ENCODE data around the gene SFXN3. TPM values are rescaled to one million over a fixed set of nuclear protein-coding genes. Genes with fewer than 3 reads are reported as not detected.

The SFXN3 gene
- total RNA-seq, 1 donor, result 81.6 TPM

- DNase-seq (ENCODE audit: low read depth), result no peak
- H3K4me3 ChIP-seq (ENCODE audit: low read depth, low read length), result no peak overlapping the region
- no peak for TF ChIP-seq CTCF (IDR thresholded peaks at IDR 0.05; ENCODE audit: insufficient read depth, low read depth, low read length)
Measured at GRCh38 chr10:101016814-101017213, 14.2 kb upstream of the SFXN3 start.

GRCh38 chr10:101018118-101018599 is 12.9 kb upstream of the SFXN3 start:
- no peak overlapping the region for H3K4me3 ChIP-seq (ENCODE audit: low read depth, low read length)
- DNase-seq (ENCODE audit: low read depth), result no peak
- TF ChIP-seq CTCF (IDR thresholded peaks at IDR 0.05; ENCODE audit: insufficient read depth, low read depth, low read length), result no peak

- peak; percentile 78 for TF ChIP-seq CTCF (IDR thresholded peaks at IDR 0.05; ENCODE audit: insufficient read depth, low read depth, low read length)
- peak; percentile 77 for DNase-seq (ENCODE audit: low read depth)
- H3K4me3 ChIP-seq (ENCODE audit: low read depth, low read length), result no peak overlapping the region
Measured at GRCh38 chr10:101018600-101019439, 12.2 kb upstream of the SFXN3 start.

- no peak for TF ChIP-seq CTCF (IDR thresholded peaks at IDR 0.05; ENCODE audit: insufficient read depth, low read depth, low read length)
- no peak for DNase-seq (ENCODE audit: low read depth)
Measured at GRCh38 chr10:101019440-101019703, 11.7 kb upstream of the SFXN3 start.

GRCh38 chr10:101020427-101021075 is 10.5 kb upstream of the SFXN3 start:
- TF ChIP-seq CTCF (IDR thresholded peaks at IDR 0.05; ENCODE audit: insufficient read depth, low read depth, low read length), result no peak
- no peak overlapping the region for H3K4me3 ChIP-seq (ENCODE audit: low read depth, low read length)
- DNase-seq (ENCODE audit: low read depth), result no peak

More at GRCh38 chr10:101019440-101019703, 11.7 kb upstream of the SFXN3 start:
- H3K4me3 ChIP-seq (ENCODE audit: low read depth, low read length), result no peak overlapping the region

- no peak for TF ChIP-seq CTCF (IDR thresholded peaks at IDR 0.05; ENCODE audit: insufficient read depth, low read depth, low read length)
- DNase-seq (ENCODE audit: low read depth), result no peak
- H3K4me3 ChIP-seq (ENCODE audit: low read depth, low read length), result no peak overlapping the region
Measured at GRCh38 chr10:101021239-101021638, 9.8 kb upstream of the SFXN3 start.
